Heart left ventricle (tissue), 16 donors: ENCODE measurements around the gene KCNK13. TPM values are rescaled to one million over a fixed set of nuclear protein-coding genes. Genes with fewer than 3 reads are reported as not detected.

Experiments
- ATAC-seq, 4 donors: fragments of 200-7000 bp; cut with Tn5 transposase; one replicate each; pipeline ENCODE4 v1.9.1; 2020 to 2022; ENCODE audit warnings: moderate library complexity in 4 of 4, mild to moderate bottlenecking in 3 of 4, moderate number of reproducible peaks in 1 of 4
- DNase-seq, 5 donors: peaks; one replicate each; pipeline ENCODE4 v3.0.0-alpha.2; 2020
- H3K27ac ChIP-seq, 12 donors: fragments of 200-600 bp; sonication (generic) in 4 of 12; one replicate each; pipeline versions ENCODE4 v1.5.0 to v1.8.0; 2016 to 2022; ENCODE audit warnings: mild to moderate bottlenecking in 2 of 12
- H3K27me3 ChIP-seq, 9 donors: fragments of 200-600 bp; sonication (generic) in 2 of 9; one replicate each; pipeline versions ENCODE4 v1.5.1 to v1.8.0; 2016 to 2022; ENCODE audit warnings: mild to moderate bottlenecking in 3 of 9
- H3K36me3 ChIP-seq, 9 donors: fragments of 200-600 bp; sonication (generic) in 2 of 9; one replicate each; pipeline versions ENCODE4 v1.5.0 to v1.8.0; 2018 to 2022; ENCODE audit warnings: mild to moderate bottlenecking in 2 of 9
- H3K4me1 ChIP-seq, 12 donors: fragments of 200-600 bp; sonication (generic) in 4 of 12; one replicate each; pipeline versions ENCODE4 v1.5.0 to v1.8.0; 2016 to 2022; ENCODE audit warnings: mild to moderate bottlenecking in 3 of 12
- H3K4me3 ChIP-seq, 12 donors: fragments of 200-600 bp; sonication (generic) in 4 of 12; one replicate each; pipeline versions ENCODE4 v1.5.0 to v1.8.0; 2017 to 2022; ENCODE audit warnings: mild to moderate bottlenecking in 9 of 12, moderate library complexity in 4 of 12
- H3K9me3 ChIP-seq, 12 donors: fragments of 200-600 bp; sonication (generic) in 4 of 12; one replicate each; pipeline versions ENCODE4 v1.5.0 to v1.8.0; 2016 to 2022; ENCODE audit warnings: mild to moderate bottlenecking in 1 of 12
- POLR2A ChIP-seq, 2 donors: fragments of 450-650 bp; IDR thresholded peaks; one replicate each; pipeline ENCODE4 v1.6.1; 2017; ENCODE audit warnings: antibody characterized with exemption in 2 of 2, mild to moderate bottlenecking in 2 of 2, moderate library complexity in 2 of 2
- WGBS, 4 donors: extraction: QIAGEN DNeasy Blood & Tissue Kit in 2 of 4; methylation state at CpG; one replicate each; pipeline versions ENCODE4 v1.1.5 to v1.1.7; 2013 to 2018; 5-methylcytosine and 5-hydroxymethylcytosine counted together
- intact Hi-C, 10 donors: fragments of 100-400 bp; cut with DNase I; formaldehyde crosslinking; loops; one replicate each; pipeline versions ENCODE4 v1.11.1 to v1.14.2; 2022
- polyA plus RNA-seq, 2 donors: library from polyadenylated mRNA; stranded (reverse); fragments of 200-250 nt; gene quantifications; one replicate each; pipeline ENCODE4 v1.2.3, GENCODE V29; 2013
- total RNA-seq, 9 donors: library from RNA; depleted of rRNA in 2 of 9; stranded (reverse); fragments of >200 nt in 2 of 9; fragmentation: NEBNext Ultra II Directional in 3 of 9; extraction: Animal tissue kit (Norgen Biotek cat#: 25700) in 3 of 9; gene quantifications; one replicate each; pipeline versions ENCODE4 v1.1.0 to v1.2.4, GENCODE V29; 2016 to 2023
- TF ChIP-seq, protein P1 (sequence below), 12 donors: fragments of 200-600 bp; sonication (generic) in 4 of 12; IDR thresholded peaks; one replicate each; pipeline versions ENCODE4 v1.5.0 to v1.8.0; 2018 to 2022; ENCODE audit warnings: antibody characterized with exemption in 12 of 12, mild to moderate bottlenecking in 5 of 12
- donor health status: ischemic (EF 13 %, LVEDD 7.1; RV severe dilation, severe dysfunction).
- donor health status: healthy with polysubstance abuse.
- donor health status: DM: no; HTN: yes; CAD: no.
- donor health status: DM: no; HTN: no; CAD: no.
- donor health status: ischemic (EF 25% LVEDD 6.9; RV normal size, moderate dysfunction).
- donor health status: ischemic (EF 25% LVEDD 5.7; RV mildly dilated, moderate dysfunction).
- donor health status: healthy.
- donor health status: DM: yes; HTN: yes; CAD: no.
- donor health status: ischemic (EF 35%, LVEDD 5.7; RV mildly dilated, moderate dysfunction).
- donor health status: nonischemic (EF 11% LVEDD 7.7; RV severe dilation, severe dysfunction).
- donor health status: DM: yes; HTN: yes; CAD: no.
- donor health status: PGD.
- donor health status: ischemic (EF 29% LVEDD 5.4; RV normal size, mild dysfunction).
- donor health status: nonischemic (EF 23%, LVEDD 6.1; RV moderate dilation, normal function).

KCNK13 gene
- total and polyA plus RNA-seq, 11 donors, result 0.16 to 10.7 (median 1.3) TPM

DNA sequence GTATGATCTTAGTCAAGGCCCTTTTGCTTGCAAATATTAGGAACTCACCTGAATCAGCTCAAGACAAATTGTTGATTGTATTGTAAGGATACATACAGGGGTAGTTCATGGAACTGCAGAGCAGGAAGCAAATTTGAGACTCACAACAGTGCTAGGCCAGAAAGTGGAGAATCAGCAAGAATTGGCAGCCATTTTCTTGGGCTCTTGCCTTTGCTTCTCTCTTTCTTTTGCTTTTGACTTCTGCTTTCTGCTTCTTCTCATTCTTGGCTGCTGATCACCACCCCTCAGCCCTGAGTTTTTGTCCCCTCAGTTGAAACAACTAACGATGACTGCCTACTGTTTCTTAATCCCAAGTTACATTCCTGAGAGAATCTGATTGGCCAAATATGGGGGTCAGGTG, 34.8 kb downstream of the KCNK13 start:
- Histone ChIP-seq H3K4me3 (no peak overlapping the region), H3K4me1 (peaks cover 0 to 3% (median 0%) of the 10 kb centered on the region in 12 donors), H3K27me3 (no peaks in the 10 kb centered on the region), H3K27ac (no peak overlapping the region), H3K9me3 (no peaks in the 10 kb centered on the region), H3K36me3 (no peaks in the 10 kb centered on the region)
- ATAC-seq, result no peak
- DNase-seq, result no peak
- TF ChIP-seq POLR2A (IDR thresholded peaks at IDR 0.05), result no peak
- TF ChIP-seq, protein P1, sequence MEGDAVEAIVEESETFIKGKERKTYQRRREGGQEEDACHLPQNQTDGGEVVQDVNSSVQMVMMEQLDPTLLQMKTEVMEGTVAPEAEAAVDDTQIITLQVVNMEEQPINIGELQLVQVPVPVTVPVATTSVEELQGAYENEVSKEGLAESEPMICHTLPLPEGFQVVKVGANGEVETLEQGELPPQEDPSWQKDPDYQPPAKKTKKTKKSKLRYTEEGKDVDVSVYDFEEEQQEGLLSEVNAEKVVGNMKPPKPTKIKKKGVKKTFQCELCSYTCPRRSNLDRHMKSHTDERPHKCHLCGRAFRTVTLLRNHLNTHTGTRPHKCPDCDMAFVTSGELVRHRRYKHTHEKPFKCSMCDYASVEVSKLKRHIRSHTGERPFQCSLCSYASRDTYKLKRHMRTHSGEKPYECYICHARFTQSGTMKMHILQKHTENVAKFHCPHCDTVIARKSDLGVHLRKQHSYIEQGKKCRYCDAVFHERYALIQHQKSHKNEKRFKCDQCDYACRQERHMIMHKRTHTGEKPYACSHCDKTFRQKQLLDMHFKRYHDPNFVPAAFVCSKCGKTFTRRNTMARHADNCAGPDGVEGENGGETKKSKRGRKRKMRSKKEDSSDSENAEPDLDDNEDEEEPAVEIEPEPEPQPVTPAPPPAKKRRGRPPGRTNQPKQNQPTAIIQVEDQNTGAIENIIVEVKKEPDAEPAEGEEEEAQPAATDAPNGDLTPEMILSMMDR (IDR thresholded peaks at IDR 0.05), result no peak
- intact Hi-C loops, result no loop called here
- WGBS, 4 donors, result 32 to 91% (median 62%) methylated on average over 1 of the region's 1 CpG

DNA sequence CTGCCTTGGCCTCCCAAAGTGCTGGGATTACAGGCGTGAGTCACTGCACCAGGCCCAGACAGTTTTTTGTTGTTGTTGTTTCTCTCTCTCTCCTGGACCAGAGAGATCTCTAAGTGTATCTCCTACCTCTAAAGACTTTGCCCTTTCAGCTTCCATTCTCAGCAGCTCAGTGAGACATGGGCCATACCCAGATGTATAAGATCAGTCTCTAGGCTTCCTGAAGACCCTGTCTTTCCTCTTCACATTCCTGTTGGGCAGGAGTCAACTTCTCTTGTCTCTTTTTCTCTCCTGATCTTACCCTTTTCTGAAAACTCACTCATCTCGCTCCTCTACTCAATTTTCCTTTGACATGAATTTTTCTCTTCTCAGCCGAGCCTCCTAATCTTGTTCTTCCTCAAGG, 42.0 kb downstream of the KCNK13 start:
- H3K4me3 ChIP-seq, result no peak overlapping the region
- TF ChIP-seq POLR2A (IDR thresholded peaks at IDR 0.05), result no peak
- intact Hi-C loops, result no loop called here
- no peaks in the 10 kb centered on the region for H3K9me3 ChIP-seq
- no peak overlapping the region for H3K27ac ChIP-seq
- no peaks in the 10 kb centered on the region for H3K36me3 ChIP-seq
- ATAC-seq (no peak), DNase-seq (no peak)
- WGBS, 4 donors, result 68 to 80% (median 75%) methylated on average over 3 of the region's 3 CpGs
- H3K27me3 ChIP-seq, result no peaks in the 10 kb centered on the region
- H3K4me1 ChIP-seq, result peaks cover 0 to 3% (median 0%) of the 10 kb centered on the region in 12 donors

DNA sequence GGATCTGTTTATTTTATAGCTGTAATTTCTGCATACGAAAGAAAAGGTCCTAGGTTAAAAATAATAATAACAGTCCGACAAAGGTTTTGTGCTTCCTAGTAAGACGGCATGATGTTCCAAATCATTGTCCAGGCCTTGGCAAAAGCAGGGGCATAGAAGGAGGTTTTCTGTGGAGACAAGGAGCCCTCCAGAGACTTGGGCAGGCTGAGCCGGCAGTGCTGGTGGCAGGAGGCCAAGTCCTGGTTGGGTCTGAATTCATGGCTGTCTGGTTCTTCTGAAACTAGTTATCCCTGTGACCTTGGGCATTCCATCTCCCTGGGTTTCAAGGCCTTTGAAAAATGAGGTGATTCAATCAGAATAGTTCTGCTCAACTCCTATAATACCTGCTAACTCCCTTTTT, 44.0 kb downstream of the KCNK13 start:
- no peak overlapping the region for H3K27ac ChIP-seq
- TF ChIP-seq, protein P1 (IDR thresholded peaks at IDR 0.05), result no peak
- TF ChIP-seq POLR2A (IDR thresholded peaks at IDR 0.05), result no peak
- H3K36me3 ChIP-seq, result no peaks in the 10 kb centered on the region
- peaks cover 0 to 4% (median 0%) of the 10 kb centered on the region in 9 donors for H3K27me3 ChIP-seq
- DNase-seq, result peak in 2 of 5 donors; percentile 44 to 65
- 54 to 58% (median 56%) methylated on average over 4 of the region's 4 CpGs for WGBS, 4 donors
- H3K9me3 ChIP-seq, result no peaks in the 10 kb centered on the region
- ATAC-seq, result peak in 1 of 4 donors; percentile 47
- intact Hi-C loops, result no loop called here
- H3K4me1 ChIP-seq, result peaks cover 0 to 3% (median 0%) of the 10 kb centered on the region in 12 donors
- H3K4me3 ChIP-seq, result no peak overlapping the region

DNA sequence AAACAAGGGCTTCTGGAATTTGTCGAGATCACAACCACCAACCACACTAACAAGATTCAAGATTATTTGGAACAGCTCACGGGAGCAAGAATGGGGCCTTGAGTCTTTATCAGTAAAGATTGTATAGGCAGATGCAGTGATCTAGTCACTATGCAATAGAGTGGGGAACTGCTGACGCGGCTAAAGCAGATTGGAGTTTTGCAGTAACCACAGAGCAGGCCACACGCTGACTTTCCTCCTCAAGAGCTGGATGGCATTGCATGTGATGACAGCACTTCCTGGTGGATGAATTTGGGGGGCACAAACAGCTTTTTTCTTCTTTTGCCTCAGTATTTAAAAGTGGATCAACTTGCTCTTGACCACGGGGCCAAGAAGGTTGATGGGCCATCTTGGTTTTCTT, 46.0 kb downstream of the KCNK13 start:
- WGBS, 4 donors, result 79 to 93% (median 81%) methylated on average over 6 of the region's 6 CpGs
- H3K27ac ChIP-seq, result no peak overlapping the region

More for the DNA sequence above, 46.0 kb downstream of the KCNK13 start:
- H3K36me3 ChIP-seq, result no peaks in the 10 kb centered on the region
- peaks cover 0 to 13% (median 0%) of the 10 kb centered on the region in 9 donors for H3K27me3 ChIP-seq
- no peaks in the 10 kb centered on the region for H3K9me3 ChIP-seq
- H3K4me1 ChIP-seq, result peaks cover 0 to 3% (median 0%) of the 10 kb centered on the region in 12 donors
- no peak for DNase-seq
- intact Hi-C loops, result no loop called here
- no peak for ATAC-seq
- no peak for TF ChIP-seq POLR2A (IDR thresholded peaks at IDR 0.05)
- TF ChIP-seq, protein P1 (IDR thresholded peaks at IDR 0.05), result no peak
- no peak overlapping the region for H3K4me3 ChIP-seq
